GM12878 (cell line): Measurements from ENCODE around the gene IP6K3.

Source experiments
- ATF7 ChIP-seq: fragments of 450-650 bp; IDR thresholded peaks from 2 replicates; pipeline ENCODE4 v1.6.1; 2016; ENCODE audit warnings: low read depth, mild to moderate bottlenecking
- EED ChIP-seq: sonication (generic); IDR thresholded peaks from 2 replicates; pipeline ENCODE4 v1.6.1; 2016; ENCODE audit warnings: antibody characterized with exemption, low read depth
- EZH2 ChIP-seq: IDR thresholded peaks from 2 replicates; pipeline ENCODE4 v1.6.1; 2012; ENCODE audit warnings: low read depth, mild to moderate bottlenecking, control low read depth, inconsistent platforms, low read length, borderline replicate concordance; ENCODE audit not compliant: control insufficient read depth
- SIN3A ChIP-seq: IDR thresholded peaks from 2 replicates; pipeline ENCODE4 v1.6.1; 2012; ENCODE audit warnings: low read depth, low read length, improper control_type of control experiment
- TF ChIP-seq, protein P1 (sequence below), 3 experiments: IDR thresholded peaks in 2 of 3; conservative IDR thresholded peaks in 1 of 3; 2 replicates each; pipeline ENCODE4 v1.5.1; 2011; ENCODE audit warnings: low read depth in 3 of 3, low read length in 3 of 3, mild to moderate bottlenecking in 3 of 3, control low read depth in 2 of 3, moderate library complexity in 2 of 3, inconsistent platforms in 1 of 3, mixed read lengths in 1 of 3; ENCODE audit not compliant: control insufficient read depth in 2 of 3, insufficient read depth in 1 of 3; ENCODE audit errors: extremely low read depth in 1 of 3

DNA sequence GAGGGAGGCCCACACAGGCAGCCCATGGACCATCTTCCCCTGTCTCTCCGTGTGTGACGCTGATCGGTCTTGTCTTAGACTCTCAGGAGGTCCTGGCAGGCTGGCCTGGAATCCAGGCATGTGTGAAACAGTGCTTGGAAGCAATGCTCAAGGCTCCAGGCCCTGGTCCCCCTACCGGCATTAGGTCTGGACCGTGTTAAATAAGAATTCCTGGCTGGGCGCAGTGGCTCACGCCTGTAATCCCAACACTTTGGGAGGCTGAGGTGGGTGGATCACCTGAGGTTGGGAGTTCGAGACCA is 13.0 kb downstream of the IP6K3 start:
- TF ChIP-seq EZH2 (no peak), ATF7 (no peak), EED (no peak), SIN3A (no peak)
- TF ChIP-seq, protein P1, sequence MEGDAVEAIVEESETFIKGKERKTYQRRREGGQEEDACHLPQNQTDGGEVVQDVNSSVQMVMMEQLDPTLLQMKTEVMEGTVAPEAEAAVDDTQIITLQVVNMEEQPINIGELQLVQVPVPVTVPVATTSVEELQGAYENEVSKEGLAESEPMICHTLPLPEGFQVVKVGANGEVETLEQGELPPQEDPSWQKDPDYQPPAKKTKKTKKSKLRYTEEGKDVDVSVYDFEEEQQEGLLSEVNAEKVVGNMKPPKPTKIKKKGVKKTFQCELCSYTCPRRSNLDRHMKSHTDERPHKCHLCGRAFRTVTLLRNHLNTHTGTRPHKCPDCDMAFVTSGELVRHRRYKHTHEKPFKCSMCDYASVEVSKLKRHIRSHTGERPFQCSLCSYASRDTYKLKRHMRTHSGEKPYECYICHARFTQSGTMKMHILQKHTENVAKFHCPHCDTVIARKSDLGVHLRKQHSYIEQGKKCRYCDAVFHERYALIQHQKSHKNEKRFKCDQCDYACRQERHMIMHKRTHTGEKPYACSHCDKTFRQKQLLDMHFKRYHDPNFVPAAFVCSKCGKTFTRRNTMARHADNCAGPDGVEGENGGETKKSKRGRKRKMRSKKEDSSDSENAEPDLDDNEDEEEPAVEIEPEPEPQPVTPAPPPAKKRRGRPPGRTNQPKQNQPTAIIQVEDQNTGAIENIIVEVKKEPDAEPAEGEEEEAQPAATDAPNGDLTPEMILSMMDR (IDR thresholded peaks at IDR 0.05 in 2 of 3, conservative IDR thresholded peaks at IDR 0.05 in 1 of 3; ENCODE audit: control insufficient read depth in 2 of 3, extremely low read depth in 1 of 3, insufficient read depth in 1 of 3, low read depth in 3 of 3, low read length in 3 of 3), result no peak
